Pericardium fibroblast (primary cell): Measurements from ENCODE around the gene CCDC171. TPM values are rescaled to one million over a fixed set of nuclear protein-coding genes. Genes with fewer than 3 reads are reported as not detected.

ENCODE experiments used
- total RNA-seq: library from RNA; depleted of rRNA; stranded (reverse); fragments of >200 nt; gene quantifications from 2 replicates; pipeline ENCODE4 v1.2.3, GENCODE V29; 2015

Gene CCDC171
- 1.0 and 1.3 TPM in 2 replicates for total RNA-seq

DNA sequence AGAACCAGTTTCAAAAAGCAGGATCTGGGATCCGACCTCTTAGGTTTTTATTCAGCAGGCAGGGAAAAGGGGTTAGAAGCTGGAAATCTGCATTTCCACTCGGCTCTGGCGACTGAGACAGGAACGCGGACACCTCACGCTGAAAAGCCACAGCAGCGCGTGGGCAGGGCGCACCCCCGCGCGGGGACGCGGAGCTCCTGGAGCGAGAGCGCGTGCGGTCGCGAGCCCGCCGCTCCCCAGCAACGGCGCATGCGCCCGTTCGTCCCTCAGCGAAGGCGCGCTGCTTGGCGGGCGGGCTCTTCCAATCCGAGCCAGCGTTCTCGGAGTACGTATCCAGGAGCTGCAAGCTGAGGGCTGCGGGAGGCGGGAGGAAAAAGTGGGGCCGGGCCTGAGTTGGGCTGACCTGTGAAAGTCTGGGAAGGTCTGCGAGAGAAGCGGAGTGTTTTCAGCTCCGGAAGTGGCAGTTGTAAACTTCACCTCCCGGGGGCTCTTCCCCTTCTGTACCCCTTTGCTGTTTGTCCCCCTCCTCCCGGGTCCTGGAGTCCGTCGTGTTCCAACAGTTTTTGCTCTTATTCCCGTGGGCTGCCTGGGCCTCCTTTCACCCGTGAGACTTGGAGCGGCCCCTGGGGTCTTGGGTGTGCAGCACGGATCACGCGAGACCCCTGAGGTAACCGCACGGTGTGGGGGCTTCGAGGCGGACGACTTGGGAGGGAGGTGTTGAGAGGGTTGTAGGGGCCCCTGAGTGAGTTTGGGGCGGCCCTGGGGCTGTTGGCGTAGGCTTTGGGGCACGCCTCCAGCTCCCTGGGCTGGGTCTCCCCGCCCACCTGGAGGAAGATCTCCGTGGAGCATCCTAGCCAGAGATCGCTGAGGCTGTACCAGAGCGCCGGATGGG is at the start of gene CCDC171:
Gene CCDC171 (plus strand): TSS at position 408 of the 892 bp plus-strand sequence. CDS start 11,046 bp downstream, outside the sequence.

DNA sequence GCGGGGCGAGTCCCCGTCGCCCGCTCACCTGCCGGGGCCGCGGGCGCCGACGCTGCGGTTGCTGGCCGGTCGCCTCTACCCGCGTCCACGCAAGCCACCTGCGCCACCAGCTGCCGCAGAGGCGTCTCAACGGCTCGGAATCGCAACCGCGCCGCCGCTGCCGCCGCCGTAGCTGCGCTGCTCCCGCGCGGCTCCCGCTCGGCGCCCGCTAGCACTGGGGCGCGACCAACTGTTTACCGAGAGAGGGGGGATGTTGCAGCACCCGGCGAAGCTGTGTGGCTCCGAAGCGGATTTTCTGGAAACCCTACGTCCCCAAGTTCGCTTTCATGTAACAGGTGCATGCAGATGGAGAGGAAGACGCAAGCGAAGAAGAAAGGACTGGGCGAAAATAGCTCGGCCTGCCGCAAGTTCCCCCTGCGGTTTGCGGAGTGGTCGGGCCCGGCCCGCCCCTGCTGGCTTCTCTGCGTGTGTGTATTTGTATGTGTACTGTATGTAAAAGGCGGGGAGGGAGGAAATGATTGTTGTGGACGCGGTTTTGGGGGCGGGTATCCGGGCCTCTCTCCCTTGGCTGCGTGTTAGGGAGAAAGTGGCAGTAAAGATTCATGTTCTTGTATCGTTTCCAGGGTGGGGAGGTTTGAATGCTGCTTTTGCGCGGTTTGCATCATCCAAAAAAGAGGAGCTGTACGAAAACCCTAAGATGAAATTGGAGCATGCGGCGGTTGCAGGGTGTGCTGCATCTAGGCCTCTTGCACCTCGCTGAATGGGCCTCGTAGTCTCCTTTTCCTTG is 41.9 kb upstream of the CCDC171 start, which contains the start of gene PSIP1:
Gene PSIP1 (minus strand): TSS at position 182 of the 787 bp plus-strand sequence. CDS start 782 bp downstream, outside the sequence.

Other genes with a start within 250 kb of the CCDC171 start
- gene TTC39B, start 245.8 kb upstream of the CCDC171 start, total RNA-seq: 6.1 and 11.2 TPM in 2 replicates
- gene SNAPC3, start 130.2 kb upstream of the CCDC171 start, total RNA-seq: 14.2 and 18.3 TPM in 2 replicates
- 19.1 and 40.2 TPM in 2 replicates for gene PSIP1, start 42.1 kb upstream of the CCDC171 start, total RNA-seq